SK-N-SH treated with all-trans-retinoic acid at 6 μM for 48 hours (cell line): ENCODE measurements around the gene CCNT1.

ENCODE experiments used
- TOX ChIP-seq: fragments of 250-450 bp; sonication (Bioruptor Pico); IDR thresholded peaks from 2 replicates; pipeline ENCODE4 v1.8.0; 2021; ENCODE audit warnings: mild to moderate bottlenecking, moderate library complexity, borderline replicate concordance
- ZNF565 ChIP-seq: fragments of 450-650 bp; formaldehyde crosslinking; conservative IDR thresholded peaks from 2 replicates; pipeline ENCODE4 v1.5.0; 2020; ENCODE audit warnings: low read depth, mild to moderate bottlenecking, moderate library complexity
- TF ChIP-seq, protein P1 (sequence below): fragments of 250-450 bp; sonication (Bioruptor Pico); IDR thresholded peaks from 2 replicates; pipeline ENCODE4 v1.8.0; 2020; ENCODE audit warnings: mild to moderate bottlenecking, moderate library complexity, borderline replicate concordance
- TF ChIP-seq, protein P2 (sequence below): fragments of 250-450 bp; sonication (Bioruptor Pico); IDR thresholded peaks from 2 replicates; pipeline ENCODE4 v1.5.1; 2020; ENCODE audit warnings: low read depth, mild to moderate bottlenecking, moderate library complexity
- TF ChIP-seq, protein P3 (sequence below): fragments of 250-450 bp; sonication (Bioruptor Pico); IDR thresholded peaks from 2 replicates; pipeline ENCODE4 v1.5.0; 2020; ENCODE audit warnings: mild to moderate bottlenecking, moderate library complexity
- TF ChIP-seq, protein P4 (sequence below): fragments of 250-450 bp; sonication (Bioruptor Pico); IDR thresholded peaks from 2 replicates; pipeline ENCODE4 v1.5.1; 2021; ENCODE audit warnings: mild to moderate bottlenecking, moderate library complexity

DNA sequence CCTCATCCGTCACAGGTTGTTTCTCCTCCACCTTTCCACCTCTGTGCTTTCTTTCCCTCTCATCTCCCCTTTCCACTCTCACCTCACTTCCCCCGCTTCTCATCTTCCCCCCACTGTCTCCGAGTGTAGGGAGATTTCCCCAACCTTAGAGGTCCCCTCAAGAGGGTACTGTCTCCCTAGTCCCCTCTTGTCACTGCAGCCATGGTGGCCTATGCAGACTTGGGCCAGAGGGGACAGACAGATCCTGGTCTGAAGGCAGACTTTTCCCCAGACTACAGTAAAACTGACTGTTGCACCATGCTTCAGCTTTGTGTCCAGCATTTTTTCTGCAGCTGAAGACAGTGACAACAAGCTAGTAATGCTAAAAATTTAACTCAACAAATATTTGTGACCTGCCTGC lies 75.7 kb downstream of the CCNT1 start:
- TF ChIP-seq, protein P1, sequence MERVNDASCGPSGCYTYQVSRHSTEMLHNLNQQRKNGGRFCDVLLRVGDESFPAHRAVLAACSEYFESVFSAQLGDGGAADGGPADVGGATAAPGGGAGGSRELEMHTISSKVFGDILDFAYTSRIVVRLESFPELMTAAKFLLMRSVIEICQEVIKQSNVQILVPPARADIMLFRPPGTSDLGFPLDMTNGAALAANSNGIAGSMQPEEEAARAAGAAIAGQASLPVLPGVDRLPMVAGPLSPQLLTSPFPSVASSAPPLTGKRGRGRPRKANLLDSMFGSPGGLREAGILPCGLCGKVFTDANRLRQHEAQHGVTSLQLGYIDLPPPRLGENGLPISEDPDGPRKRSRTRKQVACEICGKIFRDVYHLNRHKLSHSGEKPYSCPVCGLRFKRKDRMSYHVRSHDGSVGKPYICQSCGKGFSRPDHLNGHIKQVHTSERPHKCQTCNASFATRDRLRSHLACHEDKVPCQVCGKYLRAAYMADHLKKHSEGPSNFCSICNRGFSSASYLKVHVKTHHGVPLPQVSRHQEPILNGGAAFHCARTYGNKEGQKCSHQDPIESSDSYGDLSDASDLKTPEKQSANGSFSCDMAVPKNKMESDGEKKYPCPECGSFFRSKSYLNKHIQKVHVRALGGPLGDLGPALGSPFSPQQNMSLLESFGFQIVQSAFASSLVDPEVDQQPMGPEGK (CRISPR knock-in tag) = no peak
- TF ChIP-seq, protein P2, sequence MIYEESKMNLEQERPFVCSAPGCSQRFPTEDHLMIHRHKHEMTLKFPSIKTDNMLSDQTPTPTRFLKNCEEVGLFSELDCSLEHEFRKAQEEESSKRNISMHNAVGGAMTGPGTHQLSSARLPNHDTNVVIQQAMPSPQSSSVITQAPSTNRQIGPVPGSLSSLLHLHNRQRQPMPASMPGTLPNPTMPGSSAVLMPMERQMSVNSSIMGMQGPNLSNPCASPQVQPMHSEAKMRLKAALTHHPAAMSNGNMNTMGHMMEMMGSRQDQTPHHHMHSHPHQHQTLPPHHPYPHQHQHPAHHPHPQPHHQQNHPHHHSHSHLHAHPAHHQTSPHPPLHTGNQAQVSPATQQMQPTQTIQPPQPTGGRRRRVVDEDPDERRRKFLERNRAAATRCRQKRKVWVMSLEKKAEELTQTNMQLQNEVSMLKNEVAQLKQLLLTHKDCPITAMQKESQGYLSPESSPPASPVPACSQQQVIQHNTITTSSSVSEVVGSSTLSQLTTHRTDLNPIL (CRISPR knock-in tag) = no peak
- TF ChIP-seq, protein P3, sequence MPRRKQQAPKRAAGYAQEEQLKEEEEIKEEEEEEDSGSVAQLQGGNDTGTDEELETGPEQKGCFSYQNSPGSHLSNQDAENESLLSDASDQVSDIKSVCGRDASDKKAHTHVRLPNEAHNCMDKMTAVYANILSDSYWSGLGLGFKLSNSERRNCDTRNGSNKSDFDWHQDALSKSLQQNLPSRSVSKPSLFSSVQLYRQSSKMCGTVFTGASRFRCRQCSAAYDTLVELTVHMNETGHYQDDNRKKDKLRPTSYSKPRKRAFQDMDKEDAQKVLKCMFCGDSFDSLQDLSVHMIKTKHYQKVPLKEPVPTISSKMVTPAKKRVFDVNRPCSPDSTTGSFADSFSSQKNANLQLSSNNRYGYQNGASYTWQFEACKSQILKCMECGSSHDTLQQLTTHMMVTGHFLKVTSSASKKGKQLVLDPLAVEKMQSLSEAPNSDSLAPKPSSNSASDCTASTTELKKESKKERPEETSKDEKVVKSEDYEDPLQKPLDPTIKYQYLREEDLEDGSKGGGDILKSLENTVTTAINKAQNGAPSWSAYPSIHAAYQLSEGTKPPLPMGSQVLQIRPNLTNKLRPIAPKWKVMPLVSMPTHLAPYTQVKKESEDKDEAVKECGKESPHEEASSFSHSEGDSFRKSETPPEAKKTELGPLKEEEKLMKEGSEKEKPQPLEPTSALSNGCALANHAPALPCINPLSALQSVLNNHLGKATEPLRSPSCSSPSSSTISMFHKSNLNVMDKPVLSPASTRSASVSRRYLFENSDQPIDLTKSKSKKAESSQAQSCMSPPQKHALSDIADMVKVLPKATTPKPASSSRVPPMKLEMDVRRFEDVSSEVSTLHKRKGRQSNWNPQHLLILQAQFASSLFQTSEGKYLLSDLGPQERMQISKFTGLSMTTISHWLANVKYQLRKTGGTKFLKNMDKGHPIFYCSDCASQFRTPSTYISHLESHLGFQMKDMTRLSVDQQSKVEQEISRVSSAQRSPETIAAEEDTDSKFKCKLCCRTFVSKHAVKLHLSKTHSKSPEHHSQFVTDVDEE (CRISPR knock-in tag) = no peak
- TF ChIP-seq ZNF565 (CRISPR knock-in tag) (no peak), TOX (no peak)
- TF ChIP-seq, protein P4, sequence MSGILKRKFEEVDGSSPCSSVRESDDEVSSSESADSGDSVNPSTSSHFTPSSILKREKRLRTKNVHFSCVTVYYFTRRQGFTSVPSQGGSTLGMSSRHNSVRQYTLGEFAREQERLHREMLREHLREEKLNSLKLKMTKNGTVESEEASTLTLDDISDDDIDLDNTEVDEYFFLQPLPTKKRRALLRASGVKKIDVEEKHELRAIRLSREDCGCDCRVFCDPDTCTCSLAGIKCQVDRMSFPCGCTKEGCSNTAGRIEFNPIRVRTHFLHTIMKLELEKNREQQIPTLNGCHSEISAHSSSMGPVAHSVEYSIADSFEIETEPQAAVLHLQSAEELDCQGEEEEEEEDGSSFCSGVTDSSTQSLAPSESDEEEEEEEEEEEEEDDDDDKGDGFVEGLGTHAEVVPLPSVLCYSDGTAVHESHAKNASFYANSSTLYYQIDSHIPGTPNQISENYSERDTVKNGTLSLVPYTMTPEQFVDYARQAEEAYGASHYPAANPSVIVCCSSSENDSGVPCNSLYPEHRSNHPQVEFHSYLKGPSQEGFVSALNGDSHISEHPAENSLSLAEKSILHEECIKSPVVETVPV (CRISPR knock-in tag) = no peak
